ENCODE data around the gene PTPRQ. TPM values are rescaled to one million over a fixed set of nuclear protein-coding genes. Genes with fewer than 3 reads are reported as not detected.

The PTPRQ gene
- total and polyA plus RNA-seq, 2 of the 8 experiments (the other 6 are each of a cell fraction or from before 2014, with no cell fraction given), result not detected

DNA sequence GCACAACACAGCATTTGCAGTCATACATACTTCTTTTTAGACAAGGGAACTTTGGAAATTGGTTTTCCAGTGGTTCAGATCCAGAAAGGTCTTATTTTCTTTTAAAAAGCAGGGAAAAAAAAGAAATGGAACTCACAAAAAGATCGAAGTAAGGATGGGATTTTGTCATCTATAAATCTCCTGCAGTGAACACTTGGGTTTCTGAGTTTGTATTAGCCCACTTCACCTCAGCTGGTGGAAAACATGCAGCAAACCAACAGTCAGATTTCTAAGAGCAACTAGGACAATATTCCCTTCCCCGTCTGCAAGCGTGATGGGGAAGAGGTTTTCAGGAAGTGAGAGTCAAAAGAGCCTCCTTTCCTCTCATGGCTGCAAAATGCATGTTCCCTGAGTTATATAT, 277.3 kb downstream of the PTPRQ start (continued):
- no peak for TF ChIP-seq YY1 (IDR thresholded peaks at IDR 0.05; ENCODE audit: low read depth, low read length)
- no peak for TF ChIP-seq HDAC2 (IDR thresholded peaks at IDR 0.05; ENCODE audit: borderline replicate concordance in 1 of 2, low read depth in 2 of 2, low read length in 2 of 2)

Data from H1 (cell line).